Effector CD8-positive, alpha-beta T cell (primary cell): ENCODE data around the gene MTUS2.

Source experiments
- DNase-seq: peaks from one replicate; lab custom pipeline; 2025; lab: John Stamatoyannopoulos, UW

The MTUS2 gene

DNA sequence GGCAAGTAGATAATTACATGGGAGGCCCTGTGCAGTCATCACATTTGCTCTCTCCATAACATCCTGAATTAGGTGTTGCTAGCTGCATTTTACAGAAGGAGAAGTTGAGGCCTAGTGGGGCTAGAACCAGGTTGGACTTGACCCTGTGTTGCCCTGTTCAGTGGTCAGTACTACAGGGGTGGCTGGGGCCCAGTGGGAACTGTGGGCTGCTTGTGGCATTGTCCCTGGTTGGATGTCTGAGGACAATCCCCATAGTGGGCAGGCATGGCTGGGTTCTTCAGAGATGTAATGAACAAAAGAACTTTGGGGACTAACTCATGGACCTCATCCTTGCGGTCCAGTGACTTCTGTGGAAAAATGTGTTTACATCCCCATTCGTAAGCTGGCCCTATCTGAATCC is 38.9 kb downstream of the MTUS2 start:
- no peak for DNase-seq

DNA sequence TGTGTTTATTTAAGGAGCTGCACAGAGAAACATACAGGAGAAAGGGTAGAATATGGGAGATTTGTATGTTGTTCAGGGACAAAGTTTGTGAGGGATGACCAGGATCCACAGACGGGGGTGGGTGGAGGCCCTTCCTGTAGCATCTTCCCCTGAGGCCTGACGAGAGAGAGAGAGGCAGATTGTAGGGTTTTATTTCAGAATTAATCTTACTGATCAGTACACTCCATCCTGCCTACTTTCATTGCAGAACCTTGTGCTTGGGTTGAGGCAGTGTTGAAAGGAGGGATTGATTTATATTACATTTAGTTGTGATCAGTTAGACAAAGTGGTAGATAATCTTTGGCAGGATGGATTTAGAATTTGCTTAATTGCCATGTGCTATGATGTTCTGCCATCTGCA is 39.6 kb downstream of the MTUS2 start:
- DNase-seq: no peak

DNA sequence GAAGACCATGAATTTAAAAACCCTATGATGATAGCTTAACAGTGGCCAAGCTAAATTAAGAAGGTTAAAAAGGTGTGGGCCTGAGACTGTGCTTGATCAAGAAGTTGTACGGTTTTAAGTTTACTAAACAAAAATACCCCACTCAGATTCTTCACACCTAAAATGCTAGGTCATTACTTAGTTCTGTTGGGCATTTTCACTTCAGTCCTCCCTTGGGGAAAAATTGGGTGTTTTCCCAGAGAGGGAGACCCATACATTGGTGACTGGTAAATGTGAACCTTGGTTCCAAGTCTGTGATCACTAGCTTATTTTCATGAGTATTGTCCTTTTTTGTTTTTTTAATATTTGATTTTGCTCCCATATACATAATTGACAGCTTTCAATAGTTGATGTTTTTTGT is 44.4 kb downstream of the MTUS2 start:
- no peak for DNase-seq

DNA sequence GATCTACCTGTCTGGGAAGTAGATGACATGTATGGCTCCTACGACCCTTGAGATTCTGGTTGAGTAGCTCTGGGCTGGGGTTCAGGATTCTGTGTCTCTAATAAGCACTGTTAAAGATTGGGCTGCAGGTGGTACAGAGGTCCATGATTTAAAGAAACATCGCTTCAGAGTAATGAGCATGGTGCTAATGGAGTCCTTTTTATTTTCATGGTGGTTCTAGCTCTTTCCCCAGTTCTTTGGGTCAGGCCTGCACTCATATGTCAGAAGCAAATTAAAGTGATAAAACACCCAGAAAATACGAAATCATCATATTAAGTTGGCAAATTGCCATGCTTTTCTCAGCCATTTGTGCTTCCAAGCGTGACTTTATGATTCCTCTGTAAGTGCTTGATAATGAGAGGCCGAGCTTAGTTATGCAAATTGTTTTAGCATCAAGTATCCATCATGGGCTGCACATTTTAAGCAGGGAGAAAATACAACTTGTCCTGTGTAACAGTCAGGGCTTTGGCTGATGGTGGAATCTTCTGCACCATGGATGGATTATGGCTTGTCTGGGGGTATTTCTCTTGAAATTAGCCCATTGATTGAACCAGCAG is 45.1 kb downstream of the MTUS2 start:
- DNase-seq: no peak

DNA sequence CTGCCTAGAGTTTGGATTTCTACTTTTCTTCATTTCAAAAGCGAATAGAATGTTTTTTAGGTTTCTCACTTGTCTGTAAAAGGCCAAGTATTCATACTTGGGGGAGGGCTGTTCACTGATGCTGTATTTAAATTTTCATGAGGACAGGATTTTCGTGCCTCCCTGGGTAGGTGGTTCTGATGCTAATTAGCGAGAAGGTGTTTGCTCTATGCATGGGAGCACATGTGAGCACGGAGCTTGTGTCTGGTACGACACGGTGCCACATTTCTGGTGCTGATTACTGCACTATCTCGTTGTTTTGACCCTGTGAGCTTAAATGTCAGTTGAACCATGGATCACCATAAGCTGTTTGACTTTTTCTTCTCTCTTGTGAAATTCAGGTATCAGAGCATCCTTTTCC is 45.8 kb downstream of the MTUS2 start:
- no peak for DNase-seq

DNA sequence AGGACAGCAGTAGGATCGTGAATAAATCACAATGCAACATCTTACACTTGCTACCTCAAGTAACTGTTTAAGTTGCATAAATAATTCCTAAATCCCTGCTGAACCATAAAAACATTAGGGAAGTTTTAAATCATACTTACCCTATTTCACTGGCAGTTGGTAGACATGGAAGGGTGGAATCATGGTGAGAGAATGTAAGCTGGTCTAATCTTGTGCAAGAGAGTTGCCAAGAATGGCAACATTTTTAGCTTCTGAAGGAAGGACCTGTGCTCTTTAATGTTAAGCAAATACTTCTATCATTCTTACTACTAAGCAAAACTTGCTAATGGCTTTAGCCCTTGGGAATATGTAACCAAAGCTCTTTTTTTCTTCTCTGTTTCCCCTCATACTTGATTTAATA is 46.8 kb downstream of the MTUS2 start:
- no peak for DNase-seq

DNA sequence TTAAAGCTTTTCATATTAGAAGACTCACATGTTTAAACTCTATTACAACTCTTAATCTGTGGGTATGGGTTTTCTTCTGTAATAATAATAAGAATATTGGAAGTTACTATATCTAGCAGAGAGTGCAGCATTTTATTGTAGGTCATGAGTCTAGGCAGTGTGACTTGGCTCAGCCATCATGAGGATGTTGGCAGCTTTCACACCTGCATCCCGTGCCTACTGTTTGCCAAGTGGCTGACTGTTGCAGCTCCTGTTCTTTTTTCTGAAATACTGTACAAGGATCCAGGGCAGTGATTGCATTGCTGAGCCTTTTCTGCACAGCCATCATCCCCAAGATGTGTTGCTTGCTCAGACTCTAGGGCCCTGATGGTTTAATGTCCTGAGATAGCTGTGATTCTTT is 47.4 kb downstream of the MTUS2 start:
- no peak for DNase-seq

DNA sequence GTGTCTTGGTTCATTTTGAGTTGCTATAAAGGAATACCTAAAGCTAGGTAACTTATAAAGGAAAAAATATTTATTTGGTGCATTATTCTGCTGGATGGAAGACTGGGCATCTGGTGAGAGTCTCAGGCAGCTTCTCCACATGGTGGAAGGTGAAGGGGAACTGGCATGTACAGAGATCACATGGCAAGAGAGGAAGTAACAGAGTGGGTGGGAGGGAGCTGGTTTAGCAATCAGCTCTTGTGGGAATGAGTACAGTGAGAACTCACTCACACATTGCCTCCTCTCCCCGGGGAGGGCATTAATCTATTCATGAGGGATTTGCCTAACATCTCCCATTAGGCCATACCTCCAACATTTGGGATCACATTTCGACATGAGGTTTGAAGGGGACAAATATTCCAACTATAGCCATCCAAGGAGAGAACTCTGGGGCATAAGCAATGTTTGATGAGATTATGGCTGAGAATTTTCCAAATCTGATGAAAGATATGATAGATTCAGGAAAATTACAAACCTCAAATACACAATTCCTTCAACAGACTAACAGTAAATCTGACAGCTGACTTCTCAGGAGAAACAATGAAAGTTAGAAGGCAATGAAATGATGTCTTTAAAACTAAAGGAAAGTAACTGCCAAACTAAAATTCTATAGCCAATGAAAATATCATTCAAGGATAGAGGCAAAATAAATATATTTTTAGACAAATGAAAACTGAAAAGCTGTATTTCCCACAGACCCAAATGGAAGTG is 52.5 kb downstream of the MTUS2 start:
- DNase-seq: no peak

DNA sequence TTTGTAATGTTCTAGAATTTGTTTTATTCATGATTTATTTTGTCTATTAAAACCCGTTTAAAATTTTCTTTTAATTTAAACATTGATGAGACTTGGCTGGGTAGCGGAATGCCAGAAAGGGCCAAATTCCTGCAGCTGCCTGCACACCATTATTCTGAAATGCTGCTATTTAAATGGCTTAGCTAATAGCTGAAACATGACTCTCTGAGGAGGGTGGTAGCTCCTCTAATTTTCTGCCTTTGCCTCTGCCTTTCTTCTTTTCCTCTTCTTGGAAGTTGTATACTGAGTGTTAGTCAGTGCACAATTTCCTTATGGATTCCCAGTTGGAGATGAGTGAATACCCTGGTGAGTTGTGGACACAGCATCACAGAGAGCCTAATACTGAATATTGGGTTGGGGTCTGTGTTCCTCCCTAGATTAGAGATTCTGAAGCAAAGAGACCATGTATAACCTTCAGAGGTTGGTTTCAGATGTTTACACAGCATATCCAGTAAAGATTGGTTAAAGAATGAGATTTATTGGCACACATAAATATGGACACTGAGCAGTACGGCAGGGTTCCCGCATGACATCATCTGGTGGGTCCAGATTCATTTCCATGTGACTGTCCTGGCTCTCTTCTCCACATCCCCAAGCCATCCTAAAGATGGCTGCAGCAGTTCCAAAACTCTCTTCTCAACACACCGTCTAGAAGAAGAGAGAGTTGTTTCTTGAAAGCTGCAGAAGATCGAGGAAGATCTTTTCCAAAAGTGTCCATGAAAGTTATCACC is 55.9 kb downstream of the MTUS2 start:
- DNase-seq: no peak

DNA sequence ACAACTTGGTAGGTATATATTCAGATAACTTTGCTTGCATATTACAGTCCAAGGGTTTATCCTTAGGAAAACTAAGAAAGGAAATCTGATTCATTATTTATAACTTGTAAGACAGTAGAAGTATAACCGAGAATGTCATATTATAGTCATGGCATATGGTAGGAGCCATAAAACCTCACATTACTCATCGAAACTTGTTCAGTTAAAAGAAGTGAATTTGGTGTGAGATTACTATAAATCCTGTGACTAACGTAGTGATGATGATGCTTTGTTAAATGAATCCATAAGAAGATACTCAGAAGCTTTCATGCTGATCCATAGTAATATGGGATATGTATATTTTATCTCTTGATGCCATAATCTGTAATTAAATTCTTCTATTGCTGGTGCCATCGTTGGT is 57.3 kb downstream of the MTUS2 start:
- DNase-seq: no peak

DNA sequence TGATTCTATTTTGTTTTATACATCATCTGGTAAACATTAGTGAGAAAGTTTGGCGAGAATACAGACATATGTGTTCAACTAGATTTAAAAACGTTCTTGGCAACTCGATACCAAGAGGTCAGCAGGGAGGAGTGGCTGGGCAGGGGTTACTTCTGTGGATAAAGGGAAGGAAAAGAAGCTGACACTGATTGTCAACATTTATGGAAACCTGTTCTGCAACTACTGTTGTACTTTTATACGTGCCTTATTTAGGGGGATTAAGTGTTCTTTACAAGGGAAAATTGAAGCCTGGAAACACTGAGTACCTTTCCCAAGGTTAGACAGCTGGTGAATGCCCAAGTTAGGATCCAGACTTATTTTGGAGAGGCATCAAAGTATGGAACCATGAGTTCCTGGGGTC is 65.0 kb downstream of the MTUS2 start:
- DNase-seq: no peak

DNA sequence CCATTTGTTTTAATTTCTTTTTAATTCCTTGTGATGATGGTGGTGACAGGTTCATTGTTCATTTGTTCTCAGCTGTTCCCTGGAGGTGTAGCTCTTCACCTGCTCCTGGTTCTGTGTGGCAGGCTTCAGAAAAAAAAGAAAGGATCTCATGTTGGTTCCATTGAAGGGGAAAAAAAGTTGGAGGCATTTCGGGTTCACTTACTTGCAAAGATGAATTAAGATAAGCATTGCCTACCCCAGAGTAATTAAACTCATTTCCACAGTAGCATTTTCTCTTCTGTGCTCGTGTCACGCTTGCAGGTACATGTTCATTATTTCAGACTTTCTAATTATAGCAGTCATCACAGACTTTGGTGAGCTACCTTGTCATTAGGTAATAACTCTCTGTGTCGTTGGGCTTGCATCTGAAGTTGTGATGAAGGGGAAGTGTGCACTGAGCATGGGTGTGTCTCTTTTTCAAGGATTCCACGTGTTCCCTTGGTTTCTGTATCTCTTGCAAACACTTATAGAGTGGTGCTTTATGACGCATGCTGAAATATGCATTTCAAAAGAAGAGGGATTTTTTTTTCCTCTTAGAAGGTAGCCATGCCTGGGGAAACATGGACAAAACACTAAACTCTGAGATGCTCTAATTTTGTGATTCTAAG is 69.1 kb downstream of the MTUS2 start:
- DNase-seq: no peak

DNA sequence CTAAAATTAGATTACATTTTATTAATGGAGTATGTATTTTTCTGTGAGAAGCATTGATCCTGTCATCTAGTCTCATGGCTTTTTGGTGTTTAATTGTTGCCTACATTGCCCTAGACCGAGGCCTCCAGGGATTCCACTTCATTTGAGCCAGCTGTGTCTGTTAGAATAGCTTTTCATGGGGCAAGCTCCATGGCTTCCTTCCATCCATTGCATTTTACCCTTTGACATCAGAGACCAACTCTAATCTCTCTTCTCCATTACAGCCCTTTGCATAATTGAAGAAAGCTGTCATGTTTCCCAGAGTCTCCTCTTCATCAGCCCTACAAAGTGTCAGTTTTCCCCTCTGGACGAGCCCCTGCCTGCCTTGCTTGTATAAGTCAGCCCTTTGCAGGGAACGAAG is 70.6 kb downstream of the MTUS2 start:
- DNase-seq: no peak

DNA sequence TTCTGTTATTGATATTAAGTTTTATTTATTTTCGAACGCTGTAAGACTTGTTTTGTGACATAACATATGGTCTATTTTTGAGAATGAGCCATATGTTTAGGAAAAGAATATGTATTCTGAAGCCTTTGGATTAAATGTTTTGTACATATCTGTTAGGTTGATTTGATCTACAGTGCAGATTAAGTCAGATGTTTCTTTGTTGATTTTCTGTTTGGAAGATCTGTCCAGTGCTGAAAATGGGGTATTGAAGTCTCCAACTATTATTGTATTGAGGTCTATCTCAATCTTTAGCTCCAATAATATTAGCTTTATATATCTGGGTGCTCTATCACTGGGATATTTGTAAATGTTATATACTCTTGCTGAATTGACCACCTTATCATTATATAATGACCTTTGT is 97.9 kb downstream of the MTUS2 start:
- DNase-seq: no peak

DNA sequence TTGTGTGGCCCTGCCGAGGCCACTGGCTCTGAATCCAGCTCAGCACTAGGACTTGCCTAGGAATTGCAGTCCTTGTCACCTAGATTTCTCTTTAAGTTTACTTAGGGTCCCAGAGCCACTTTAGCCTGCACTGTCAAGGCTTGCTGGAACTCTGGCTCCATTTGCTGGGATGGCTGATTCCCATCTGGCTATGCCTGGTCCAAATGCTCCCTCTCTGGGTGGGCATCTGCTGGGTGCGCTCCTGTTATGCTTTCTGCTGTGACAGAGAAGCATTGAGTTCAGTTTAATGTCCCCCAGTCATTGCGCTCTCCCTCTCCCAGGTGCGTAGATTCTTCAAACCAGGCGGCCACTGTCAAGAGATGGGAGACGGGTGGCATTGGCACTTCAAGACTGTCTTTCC is 102.2 kb downstream of the MTUS2 start:
- DNase-seq: no peak

DNA sequence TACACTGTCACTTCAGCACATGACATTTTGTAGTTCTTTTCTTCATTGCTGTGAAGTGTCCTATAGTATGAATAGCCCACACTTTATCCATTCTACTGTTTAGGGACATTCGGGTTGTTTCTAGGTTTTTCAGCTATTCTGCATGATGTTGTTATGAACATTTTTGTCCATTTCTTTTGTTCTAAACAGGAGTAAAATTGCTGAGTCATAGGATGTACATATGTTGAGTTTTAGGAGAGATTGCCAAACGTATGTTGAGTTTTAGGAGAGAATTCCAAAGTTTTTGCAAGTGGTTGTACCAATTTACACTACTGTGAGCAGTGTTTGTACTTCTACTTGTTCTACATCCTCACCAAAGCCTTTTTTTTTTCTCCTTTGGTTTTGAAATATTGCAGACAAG is 115.0 kb downstream of the MTUS2 start:
- DNase-seq: no peak

DNA sequence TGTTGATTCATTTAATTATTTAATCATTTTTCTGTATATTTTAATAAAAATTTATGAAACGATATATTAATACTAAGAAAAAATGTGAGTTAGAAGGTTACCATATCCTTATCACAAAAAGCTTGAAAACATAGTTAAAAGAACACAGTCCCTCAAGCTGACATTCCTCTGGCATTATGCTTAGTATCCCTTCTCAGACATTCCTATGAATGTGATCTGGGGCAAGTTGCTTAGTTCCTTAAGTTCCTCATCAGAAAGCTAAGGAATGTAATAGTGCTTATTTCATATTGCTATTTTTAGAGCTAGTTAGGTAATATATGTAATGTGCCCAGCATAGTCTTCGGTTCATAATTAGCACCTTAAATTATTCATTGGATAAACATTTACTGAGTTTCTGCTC is 122.8 kb downstream of the MTUS2 start:
- no peak for DNase-seq

DNA sequence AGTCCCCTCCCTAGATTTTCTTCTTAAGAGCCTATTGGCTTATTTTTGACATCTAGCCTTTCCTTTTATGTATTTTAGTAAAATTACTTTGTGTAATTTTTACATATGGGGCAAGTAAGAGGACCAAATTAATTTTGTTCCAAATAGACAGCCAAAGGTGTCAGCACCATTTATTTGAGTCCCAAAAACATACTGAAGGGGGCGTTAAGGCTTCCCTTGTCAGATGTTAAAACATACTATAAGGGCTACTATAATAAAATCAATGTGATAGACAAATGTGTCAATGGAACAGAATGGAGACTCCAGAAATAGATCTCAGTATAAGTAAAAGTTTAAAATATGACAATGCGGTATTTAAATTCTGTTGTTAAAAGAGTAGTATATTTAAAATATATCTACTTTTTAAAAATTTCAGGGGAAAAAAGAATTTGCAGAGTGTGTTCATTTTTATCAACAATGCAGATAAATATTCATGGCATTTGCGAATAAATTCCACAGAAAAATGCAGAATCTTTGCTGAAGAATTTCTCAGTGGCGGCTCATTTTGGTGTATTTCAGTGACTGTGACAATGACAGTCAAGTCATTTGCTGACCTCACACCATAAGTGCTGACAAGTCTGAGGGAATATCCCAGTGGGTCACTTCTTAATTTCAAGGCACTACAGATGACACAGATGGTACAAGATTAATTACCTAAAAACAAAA is 133.7 kb downstream of the MTUS2 start:
- DNase-seq: no peak

DNA sequence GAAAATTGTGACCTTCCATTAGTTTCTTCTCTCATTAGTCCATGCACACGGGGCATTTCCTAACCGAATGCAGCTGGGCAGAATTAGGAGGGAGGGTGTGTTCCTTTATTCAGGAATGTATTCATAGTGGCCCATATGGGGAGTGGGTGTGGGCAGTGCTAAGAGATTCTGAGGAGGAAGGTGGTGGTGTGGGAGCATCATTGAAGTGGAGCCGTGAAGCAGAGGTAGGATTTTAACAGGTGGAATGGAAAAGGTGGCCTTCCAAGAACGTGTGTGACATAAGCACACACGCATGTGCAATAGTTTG is 134.2 kb downstream of the MTUS2 start:
- no peak for DNase-seq

DNA sequence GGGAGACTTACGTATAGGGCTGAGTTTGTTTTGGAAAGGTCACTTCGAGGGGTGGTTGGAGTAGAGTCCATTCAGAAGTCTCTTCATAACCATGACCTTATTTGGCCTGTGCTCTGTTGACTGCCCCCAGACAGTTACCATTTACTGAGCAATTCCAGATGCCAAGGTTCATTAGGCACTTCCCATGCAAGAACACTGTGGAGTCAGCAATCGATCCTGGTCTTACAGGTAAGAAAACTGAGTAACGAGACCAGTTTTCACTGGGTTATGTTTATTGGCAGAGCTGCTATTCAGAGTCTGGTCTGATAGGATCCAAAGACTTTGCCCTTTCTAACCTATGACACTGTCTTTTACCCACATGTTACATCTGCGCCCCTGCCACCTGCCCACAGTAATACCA is 134.7 kb downstream of the MTUS2 start:
- no peak for DNase-seq

DNA sequence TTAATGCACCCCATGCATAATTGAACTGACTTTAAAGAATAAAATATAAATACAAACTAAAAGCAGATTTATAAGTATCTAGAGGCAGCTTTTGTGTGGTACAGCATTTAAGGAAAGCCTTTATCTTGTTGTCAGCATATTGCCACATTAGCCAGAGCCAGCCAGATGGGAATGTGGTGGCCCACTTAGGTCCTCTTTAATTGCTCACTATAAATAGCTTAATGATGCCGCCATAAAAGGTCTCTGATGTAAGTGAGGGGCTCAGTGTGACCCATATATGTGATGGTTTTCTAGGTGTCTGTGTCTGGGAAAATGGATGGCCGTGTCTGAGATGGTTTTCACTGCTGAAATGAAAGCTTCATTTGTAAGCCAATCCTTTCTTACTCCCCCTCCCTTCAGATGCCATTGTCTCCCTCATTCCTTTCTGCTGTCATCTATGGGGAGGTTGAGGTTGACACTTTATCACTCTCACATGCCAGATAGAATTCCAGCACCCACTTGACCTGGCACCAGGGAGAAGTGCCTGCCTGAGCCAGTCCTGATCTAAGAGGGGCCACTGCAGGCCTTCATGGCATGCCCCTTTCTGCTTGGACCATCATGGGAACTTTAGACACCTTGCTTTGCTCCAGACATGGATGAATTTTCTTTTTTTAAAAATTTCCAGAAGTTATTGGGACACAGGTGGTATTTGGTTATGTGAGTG is 135.3 kb downstream of the MTUS2 start:
- DNase-seq: no peak

DNA sequence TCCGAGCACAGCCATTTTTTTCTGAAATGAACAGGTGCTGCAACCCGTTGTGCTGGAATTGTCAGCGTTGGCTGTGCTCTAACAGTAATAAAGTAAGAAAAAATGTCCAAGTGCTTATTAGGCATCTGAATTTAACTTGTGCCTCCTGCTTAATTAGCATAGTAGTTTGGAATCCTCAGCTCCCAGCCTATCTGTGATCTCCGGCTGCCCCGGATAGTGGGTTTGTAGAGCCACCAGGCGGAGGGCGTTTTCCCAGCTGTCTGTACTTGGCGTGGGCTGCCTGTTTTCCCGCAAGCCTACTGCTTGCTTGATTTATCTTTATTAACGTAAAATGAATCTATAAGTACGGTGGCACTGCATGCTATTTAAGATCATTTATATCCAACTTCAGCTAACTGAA is 137.9 kb downstream of the MTUS2 start:
- no peak for DNase-seq
